Adipocyte (in vitro differentiated cells): ENCODE measurements around the gene CIT.
"Not testable (repeated sequence)": the region's sequence is repeated elsewhere in the genome, so short reads cannot be mapped to it uniquely, and the experiment has no call there.

Experiments
- DNase-seq: peaks from one replicate; pipeline ENCODE4 v3.0.0-alpha.2; 2015; ENCODE audit warnings: low read depth
- H3K27me3 ChIP-seq: replicated peaks from 2 replicates; pipeline ENCODE4 v1.7.0; 2013; ENCODE audit warnings: mild to moderate bottlenecking, low read length, moderate library complexity; ENCODE audit not compliant: control insufficient read depth, insufficient read depth
- H3K36me3 ChIP-seq: 2 replicates; pipeline ENCODE4 v1.7.0; 2013; ENCODE audit warnings: low read length, mild to moderate bottlenecking, moderate library complexity; ENCODE audit not compliant: control insufficient read depth, insufficient read depth, severe bottlenecking
- H3K4me1 ChIP-seq: 2 replicates; pipeline ENCODE4 v1.7.0; 2013; ENCODE audit warnings: mild to moderate bottlenecking, low read length, moderate library complexity; ENCODE audit not compliant: control insufficient read depth, insufficient read depth
- H3K4me3 ChIP-seq: 2 replicates; pipeline ENCODE4 v1.7.0; 2013; ENCODE audit warnings: mild to moderate bottlenecking, low read length, moderate library complexity
- H3K9ac ChIP-seq: 2 replicates; pipeline ENCODE4 v1.7.0; 2013; ENCODE audit warnings: mild to moderate bottlenecking, low read length, moderate library complexity
- H3K9me3 ChIP-seq: 2 replicates; pipeline ENCODE4 v1.7.0; 2013; ENCODE audit warnings: mild to moderate bottlenecking, low read length, moderate library complexity; ENCODE audit not compliant: control insufficient read depth

The CIT gene

DNA sequence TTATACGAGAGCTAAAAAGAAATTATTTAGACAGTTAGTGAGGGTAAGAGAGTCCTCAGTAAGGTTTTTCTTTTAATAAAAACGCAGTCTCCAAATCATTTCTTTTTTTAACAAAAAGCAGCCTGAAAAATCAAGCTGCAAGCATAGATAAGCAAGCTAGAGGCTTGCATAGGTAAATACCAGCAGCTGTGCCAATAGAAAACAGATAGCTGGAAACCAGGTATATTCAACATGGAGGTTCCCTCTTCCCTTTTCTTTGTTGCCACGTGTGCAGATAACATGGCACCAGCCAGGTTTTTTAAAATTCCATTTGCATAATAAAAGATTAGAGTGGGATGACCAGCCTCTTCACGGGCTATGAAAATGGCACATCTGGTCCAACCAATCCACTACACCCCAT lies 215.2 kb downstream of the CIT start:
- Histone ChIP-seq H3K4me3 (no peak overlapping the region), H3K27me3 (no peaks in the 10 kb centered on the region), H3K4me1 (peaks cover 1% of the 10 kb centered on the region), H3K36me3 (no peaks in the 10 kb centered on the region), H3K9me3 (no peaks in the 10 kb centered on the region), H3K9ac (no peak overlapping the region)
- no peak for DNase-seq

DNA sequence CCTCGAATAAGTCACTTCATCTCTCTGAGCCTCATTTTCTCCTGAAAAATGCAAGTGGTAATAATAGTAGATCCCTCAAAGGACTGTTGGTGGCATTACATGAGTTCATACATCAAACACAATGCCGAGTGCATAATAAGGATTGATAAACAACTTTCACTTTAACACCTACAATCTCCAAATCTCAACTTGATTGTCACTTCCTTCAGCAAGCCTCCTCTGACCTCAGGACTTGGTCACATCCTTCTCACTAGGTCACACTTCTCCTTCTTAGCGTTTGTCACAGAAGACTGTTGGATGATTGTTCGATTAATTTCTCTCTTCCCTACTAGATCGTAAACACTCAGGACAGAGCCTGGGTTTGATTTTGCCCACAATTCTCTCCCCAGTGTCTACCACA lies 217.0 kb downstream of the CIT start:
- DNase-seq: no peak
- Histone ChIP-seq H3K4me3 (no peak overlapping the region), H3K4me1 (no peaks in the 10 kb centered on the region), H3K9ac (no peak overlapping the region), H3K36me3 (no peaks in the 10 kb centered on the region), H3K27me3 (no peaks in the 10 kb centered on the region), H3K9me3 (no peaks in the 10 kb centered on the region)

DNA sequence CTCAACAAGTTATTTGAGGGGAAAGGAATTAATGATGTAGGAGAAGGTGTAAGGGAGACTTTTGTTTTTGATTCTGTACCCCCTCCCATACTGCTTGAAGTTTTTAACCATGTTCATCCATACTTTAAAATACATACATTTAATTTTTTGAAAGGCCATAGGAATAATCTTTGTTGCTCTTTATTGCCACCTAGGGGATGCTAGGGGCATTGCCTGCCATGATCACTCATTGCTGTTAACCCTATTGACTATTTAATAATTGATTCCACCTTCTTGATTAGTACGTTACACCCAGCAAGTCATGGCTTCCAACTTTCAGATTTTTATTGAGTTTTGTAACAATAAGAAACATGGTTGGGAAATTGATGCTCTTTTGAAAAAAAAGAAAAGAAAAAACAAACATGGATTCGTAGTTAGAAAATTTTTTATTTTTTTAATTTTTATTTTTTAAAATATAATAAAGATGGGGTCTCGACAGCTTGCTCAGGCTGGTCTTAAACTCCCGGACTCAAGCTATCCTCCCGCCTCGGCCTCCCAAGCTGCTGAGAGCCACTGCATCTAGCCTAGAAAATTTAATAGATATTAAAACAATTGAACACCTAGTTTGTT lies 217.7 kb downstream of the CIT start:
- Histone ChIP-seq H3K9me3 (peaks cover under 1% of the 10 kb centered on the region), H3K27me3 (no peaks in the 10 kb centered on the region), H3K4me1 (no peaks in the 10 kb centered on the region), H3K9ac (no peak overlapping the region), H3K4me3 (no peak overlapping the region), H3K36me3 (no peaks in the 10 kb centered on the region)
- peak; percentile 71 for DNase-seq

DNA sequence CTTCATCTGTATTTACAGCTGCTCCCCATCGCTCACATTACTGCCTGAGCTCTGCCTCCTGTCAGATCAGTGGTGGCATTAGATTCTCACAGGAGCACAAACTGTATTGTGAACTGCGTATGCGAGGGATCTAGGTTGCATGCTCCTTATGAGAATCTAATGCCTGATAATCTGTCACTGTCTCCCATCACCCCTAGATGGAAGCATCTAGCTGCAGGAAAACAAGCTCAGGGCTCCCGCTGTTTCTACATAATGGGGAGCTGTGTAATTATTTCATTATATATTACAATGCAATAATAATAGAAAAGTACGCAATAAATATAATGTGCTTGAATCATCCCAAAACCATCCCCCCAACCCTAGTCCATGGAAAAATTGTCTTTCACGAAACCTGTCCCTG lies 219.0 kb downstream of the CIT start:
- not testable (repeated sequence) for H3K36me3 ChIP-seq, H3K27me3 ChIP-seq, DNase-seq, H3K9me3 ChIP-seq, H3K4me3 ChIP-seq, H3K4me1 ChIP-seq, H3K9ac ChIP-seq

DNA sequence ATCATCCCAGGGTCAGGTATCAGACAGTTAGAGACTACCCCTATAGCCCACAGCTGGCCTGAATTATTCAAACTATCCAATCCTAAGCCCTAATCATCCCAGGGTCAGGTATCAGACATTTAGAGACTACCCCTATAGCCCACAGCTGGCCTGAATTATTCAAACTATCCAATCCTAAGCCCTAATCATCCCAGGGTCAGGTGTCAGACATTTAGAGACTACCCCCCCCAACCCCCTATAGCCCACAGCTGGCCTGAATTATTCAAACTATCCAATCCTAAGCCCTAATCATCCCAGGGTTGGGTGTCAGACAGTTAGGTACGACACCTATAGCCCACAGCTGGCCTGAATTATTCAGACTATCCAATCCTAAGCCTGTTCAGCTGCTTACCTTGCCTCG lies 220.1 kb downstream of the CIT start:
- H3K9me3 ChIP-seq: peaks cover 15% of the 10 kb centered on the region
- not testable (repeated sequence) for DNase-seq, H3K27me3 ChIP-seq, H3K36me3 ChIP-seq, H3K4me3 ChIP-seq, H3K4me1 ChIP-seq, H3K9ac ChIP-seq

DNA sequence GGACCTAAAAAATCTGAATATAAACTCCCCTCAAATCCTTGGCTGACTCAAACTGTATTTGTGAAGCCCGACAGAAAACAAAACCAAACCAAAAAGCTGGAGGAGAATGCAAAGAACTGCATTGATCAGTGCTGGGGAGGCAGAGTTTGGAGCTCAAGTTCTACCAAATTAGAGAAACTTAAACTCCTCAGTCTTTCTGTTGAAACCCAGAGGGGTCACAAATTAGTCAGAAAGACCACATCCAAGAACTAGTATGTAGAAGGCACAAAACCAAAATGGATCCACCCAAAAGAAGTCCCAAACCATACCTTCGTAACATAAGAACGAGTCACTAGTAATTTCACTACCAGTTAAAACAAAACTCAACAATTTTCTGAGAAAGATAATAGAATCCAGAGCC lies 224.5 kb downstream of the CIT start:
- Histone ChIP-seq H3K27me3 (peaks cover 3% of the 10 kb centered on the region), H3K4me3 (no peak overlapping the region), H3K9ac (no peak overlapping the region), H3K9me3 (peaks cover 15% of the 10 kb centered on the region), H3K36me3 (no peaks in the 10 kb centered on the region), H3K4me1 (no peaks in the 10 kb centered on the region)
- no peak for DNase-seq

DNA sequence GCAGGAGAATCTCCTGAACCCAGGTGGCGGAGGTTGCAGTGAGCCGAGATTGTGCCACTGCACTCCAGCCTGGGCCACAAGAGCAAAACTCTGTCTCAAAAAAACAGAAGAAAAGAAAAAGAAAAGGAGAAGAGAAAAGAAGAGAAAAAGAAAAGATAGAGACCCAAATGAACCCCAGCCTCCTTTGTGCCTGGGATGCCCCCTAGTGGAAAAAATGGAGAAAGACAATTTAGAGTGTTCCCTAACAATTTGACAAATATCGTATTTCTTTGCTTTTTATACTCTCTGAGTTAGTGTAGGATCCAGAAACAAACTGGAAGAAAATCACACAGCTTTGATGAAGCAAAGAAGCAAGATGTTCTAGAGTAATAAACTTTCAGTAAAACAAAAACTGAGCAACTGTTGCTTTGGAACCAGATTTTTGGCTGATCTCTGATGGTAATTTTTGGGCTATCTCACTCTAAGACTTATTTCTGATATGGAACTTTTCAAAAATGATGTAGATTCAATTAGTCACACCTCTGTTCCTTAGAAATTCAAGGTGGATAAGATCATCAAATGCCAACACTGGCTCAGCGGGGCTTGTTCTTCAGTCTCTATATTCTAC lies 227.8 kb downstream of the CIT start:
- Histone ChIP-seq H3K27me3 (peaks cover 6% of the 10 kb centered on the region), H3K9ac (no peak overlapping the region), H3K36me3 (no peaks in the 10 kb centered on the region), H3K4me3 (no peak overlapping the region), H3K4me1 (no peaks in the 10 kb centered on the region), H3K9me3 (peaks cover 14% of the 10 kb centered on the region)
- DNase-seq: peak; percentile 10

DNA sequence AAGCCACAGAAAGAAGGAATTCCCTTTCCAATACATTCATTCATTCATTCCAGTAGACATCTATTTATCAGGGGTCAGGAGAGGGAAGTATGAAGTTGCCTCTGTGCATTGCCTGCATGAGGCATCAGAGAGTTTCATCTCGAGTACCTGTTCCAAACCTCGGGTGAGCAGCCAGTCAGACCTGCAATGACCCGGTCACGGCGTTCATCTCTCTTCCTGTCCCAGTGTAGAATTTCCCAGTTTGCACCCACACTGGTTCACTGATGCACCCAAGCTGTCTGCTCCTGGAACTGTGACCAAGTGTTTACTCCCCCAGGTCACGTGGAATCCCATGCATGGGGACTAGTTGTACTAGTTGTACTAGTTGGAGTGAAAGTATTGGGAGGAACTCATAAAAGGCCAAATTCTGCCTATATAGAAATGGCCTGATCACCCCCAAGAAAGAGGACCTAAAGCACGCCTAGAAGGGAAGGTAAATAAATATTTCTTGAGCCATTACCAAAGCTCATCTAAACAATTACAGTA lies 231.5 kb downstream of the CIT start:
- Histone ChIP-seq H3K9ac (no peak overlapping the region), H3K4me1 (no peaks in the 10 kb centered on the region), H3K36me3 (no peaks in the 10 kb centered on the region), H3K9me3 (no peaks in the 10 kb centered on the region), H3K27me3 (peaks cover 6% of the 10 kb centered on the region), H3K4me3 (no peak overlapping the region)
- DNase-seq: no peak

DNA sequence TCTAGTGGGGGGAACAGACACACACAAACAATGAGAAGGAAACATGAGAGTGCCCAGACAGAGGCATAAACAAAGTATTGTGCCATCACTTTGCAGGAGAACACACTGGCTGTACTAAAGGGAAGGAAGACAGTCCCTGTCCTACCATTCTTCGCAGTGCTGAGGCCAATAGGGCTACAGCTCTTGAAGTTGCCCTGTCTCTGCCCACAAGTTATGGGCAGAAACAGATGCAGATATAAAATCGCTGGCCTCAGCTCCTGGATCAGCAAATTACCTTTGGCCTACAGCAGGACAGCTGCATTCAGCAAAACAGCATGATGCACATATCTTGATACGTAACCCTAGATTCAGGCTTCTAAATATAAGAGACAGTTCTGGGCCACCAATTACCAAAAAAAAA lies 232.2 kb downstream of the CIT start:
- H3K9me3 ChIP-seq: no peaks in the 10 kb centered on the region
- DNase-seq: no peak
- no peak overlapping the region for H3K9ac ChIP-seq
- H3K4me1 ChIP-seq: no peaks in the 10 kb centered on the region
- H3K27me3 ChIP-seq: peaks cover 6% of the 10 kb centered on the region
- H3K4me3 ChIP-seq: no peak overlapping the region
- no peaks in the 10 kb centered on the region for H3K36me3 ChIP-seq

DNA sequence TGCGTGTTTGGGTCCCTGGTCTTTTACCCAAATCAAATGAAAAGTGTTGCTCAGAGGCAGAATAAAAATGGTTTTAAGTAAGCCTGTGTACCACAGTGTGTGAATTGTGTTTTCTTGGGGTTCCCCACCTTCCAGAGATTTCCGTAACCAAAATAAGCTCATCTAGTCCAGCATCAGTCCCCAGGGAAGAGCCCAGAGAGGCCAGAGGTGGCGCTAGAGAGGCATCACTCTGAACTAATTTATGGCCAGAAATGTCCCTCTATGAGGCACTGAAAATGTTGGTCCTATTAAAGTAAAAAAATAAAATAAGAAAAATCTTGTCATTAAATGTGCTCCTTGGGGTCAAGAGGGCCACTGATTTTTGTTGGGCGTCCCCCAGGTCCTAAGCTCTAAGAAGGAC lies 234.1 kb downstream of the CIT start:
- no peak for DNase-seq
- Histone ChIP-seq H3K4me3 (no peak overlapping the region), H3K9me3 (no peaks in the 10 kb centered on the region), H3K27me3 (peaks cover 5% of the 10 kb centered on the region), H3K36me3 (no peaks in the 10 kb centered on the region), H3K9ac (no peak overlapping the region), H3K4me1 (no peaks in the 10 kb centered on the region)
